ENCODE results near the gene DOCK1. TPM values are rescaled to one million over a fixed set of nuclear protein-coding genes. Genes with fewer than 3 reads are reported as not detected.
A peak's percentile ranks its signal among the peaks of the same experiment; 100 is the strongest.

DOCK1 gene
- total RNA-seq, 1 experiment from 2014 or later = 40.0 TPM

GRCh38 chr10:126906704-126907422 is 1.6 kb downstream of the DOCK1 start:
- Mint-ChIP-seq H3K4me3 (ENCODE audit: unreplicated experiment) (peak overlapping the region; percentile 92), H3K4me1 (ENCODE audit: insufficient read depth, unreplicated experiment) (peaks cover 51% of the 10 kb centered on the region)

GRCh38 chr10:126907423-126907970 is 2.3 kb downstream of the DOCK1 start:
- Mint-ChIP-seq H3K9me3 (ENCODE audit: unreplicated experiment) (no peaks in the 10 kb centered on the region), H3K4me3 (ENCODE audit: unreplicated experiment) (no peak overlapping the region), H3K27me3 (ENCODE audit: insufficient read depth, unreplicated experiment) (no peaks in the 10 kb centered on the region), H3K4me1 (ENCODE audit: insufficient read depth, unreplicated experiment) (peaks cover 45% of the 10 kb centered on the region), H3K36me3 (ENCODE audit: insufficient read depth, unreplicated experiment) (peaks cover 7% of the 10 kb centered on the region), H3K27ac (ENCODE audit: low read depth, unreplicated experiment) (no peak overlapping the region)
- POLR2A ChIA-PET = interaction anchor here (0.5 kb wide), 1 partner anchor 296 kb away, joined by 6 read pairs; no protein-coding TSS in a partner anchor
- TF ChIP-seq CTCF (IDR thresholded peaks at IDR 0.05; ENCODE audit: unreplicated experiment) = no peak
- CTCF ChIA-PET = interaction anchor here (0.5 kb wide), 1 partner anchor 14 kb away, joined by 3 read pairs; no protein-coding TSS in a partner anchor
- no TSS peak for BruUV-seq (replicated peaks)
- no peak for DNase-seq (ENCODE audit: unreplicated experiment)
- intact Hi-C loops (cut with micrococcal nuclease) = loop anchor here (10.0 kb wide), 1 partner anchor 137 kb away; no protein-coding TSS in a partner anchor

More at GRCh38 chr10:126906704-126907422, 1.6 kb downstream of the DOCK1 start:
- CTCF ChIA-PET = interaction anchor here (0.7 kb wide), 2 partner anchors 209 to 970 kb away, joined by 3 to 5 read pairs; no protein-coding TSS in a partner anchor
- H3K27ac Mint-ChIP-seq (ENCODE audit: low read depth, unreplicated experiment) = peak overlapping the region; percentile 88
- H3K9me3 Mint-ChIP-seq (ENCODE audit: unreplicated experiment) = no peaks in the 10 kb centered on the region
- TSS peak; percentile 14 for BruUV-seq (replicated peaks)
- peaks cover 7% of the 10 kb centered on the region for H3K36me3 Mint-ChIP-seq (ENCODE audit: insufficient read depth, unreplicated experiment)
- H3K27me3 Mint-ChIP-seq (ENCODE audit: insufficient read depth, unreplicated experiment) = no peaks in the 10 kb centered on the region
- intact Hi-C loops (cut with micrococcal nuclease) = loop anchor here (10.0 kb wide), 1 partner anchor 138 kb away; no protein-coding TSS in a partner anchor
- TF ChIP-seq CTCF (IDR thresholded peaks at IDR 0.05; ENCODE audit: unreplicated experiment) = no peak
- no peak for DNase-seq (ENCODE audit: unreplicated experiment)
- POLR2A ChIA-PET = interaction anchor here (0.7 kb wide), 1 partner anchor 56 kb away, joined by 3 read pairs; no protein-coding TSS in a partner anchor

GRCh38 chr10:126908225-126908624 is 3.0 kb downstream of the DOCK1 start:
- H3K4me1 Mint-ChIP-seq (ENCODE audit: insufficient read depth, unreplicated experiment) = peaks cover 43% of the 10 kb centered on the region
- ChIA-PET CTCF (interaction anchor here (1.7 kb wide), 1 partner anchor 14 kb away, joined by 5 read pairs; no protein-coding TSS in a partner anchor), POLR2A (interaction anchor here (0.5 kb wide), 1 partner anchor 295 kb away, joined by 6 read pairs; no protein-coding TSS in a partner anchor)
- intact Hi-C loops (cut with micrococcal nuclease) = loop anchor here (10.0 kb wide), 1 partner anchor 137 kb away; no protein-coding TSS in a partner anchor
- no peaks in the 10 kb centered on the region for H3K27me3 Mint-ChIP-seq (ENCODE audit: insufficient read depth, unreplicated experiment)
- DNase-seq (ENCODE audit: unreplicated experiment) = no peak
- no peak overlapping the region for H3K27ac Mint-ChIP-seq (ENCODE audit: low read depth, unreplicated experiment)
- no peak for TF ChIP-seq CTCF (IDR thresholded peaks at IDR 0.05; ENCODE audit: unreplicated experiment)
- peaks cover 7% of the 10 kb centered on the region for H3K36me3 Mint-ChIP-seq (ENCODE audit: insufficient read depth, unreplicated experiment)
- no TSS peak for BruUV-seq (replicated peaks)
- H3K4me3 Mint-ChIP-seq (ENCODE audit: unreplicated experiment) = no peak overlapping the region
- H3K9me3 Mint-ChIP-seq (ENCODE audit: unreplicated experiment) = no peaks in the 10 kb centered on the region

GRCh38 chr10:126908729-126909128 is 3.5 kb downstream of the DOCK1 start:
- intact Hi-C loops (cut with micrococcal nuclease) = loop anchor here (10.0 kb wide), 1 partner anchor 136 kb away; no protein-coding TSS in a partner anchor
- ChIA-PET CTCF (interaction anchor here (1.4 to 1.7 kb wide), 2 partner anchors 14 to 20 kb away, joined by 3 to 5 read pairs; no protein-coding TSS in a partner anchor), POLR2A (no interaction called here)
- Mint-ChIP-seq H3K27ac (ENCODE audit: low read depth, unreplicated experiment) (no peak overlapping the region), H3K4me1 (ENCODE audit: insufficient read depth, unreplicated experiment) (peaks cover 39% of the 10 kb centered on the region), H3K36me3 (ENCODE audit: insufficient read depth, unreplicated experiment) (peaks cover 7% of the 10 kb centered on the region), H3K9me3 (ENCODE audit: unreplicated experiment) (no peaks in the 10 kb centered on the region), H3K4me3 (ENCODE audit: unreplicated experiment) (no peak overlapping the region), H3K27me3 (ENCODE audit: insufficient read depth, unreplicated experiment) (no peaks in the 10 kb centered on the region)
- BruUV-seq (replicated peaks) = no TSS peak
- TF ChIP-seq CTCF (IDR thresholded peaks at IDR 0.05; ENCODE audit: unreplicated experiment) = no peak
- no peak for DNase-seq (ENCODE audit: unreplicated experiment)
